Measurements from ENCODE around the gene PPP2R2C.

The PPP2R2C gene

DNA sequence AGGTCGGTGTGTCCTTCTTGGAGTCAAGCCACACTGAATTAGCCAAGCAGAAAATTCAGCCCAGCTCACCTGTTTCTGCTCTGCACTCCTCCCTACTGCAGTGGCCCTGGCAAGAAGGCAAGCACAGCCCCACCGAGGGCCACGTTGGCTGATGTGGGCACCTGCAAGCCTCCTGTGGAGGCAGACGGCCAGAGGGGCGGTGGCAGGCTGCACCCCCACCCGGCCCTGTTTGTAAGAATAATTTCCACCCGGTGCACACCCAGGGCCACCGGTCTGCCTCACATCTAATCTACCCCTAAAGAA lies 18.8 kb downstream of the PPP2R2C start:
- TF ChIP-seq, protein P1, sequence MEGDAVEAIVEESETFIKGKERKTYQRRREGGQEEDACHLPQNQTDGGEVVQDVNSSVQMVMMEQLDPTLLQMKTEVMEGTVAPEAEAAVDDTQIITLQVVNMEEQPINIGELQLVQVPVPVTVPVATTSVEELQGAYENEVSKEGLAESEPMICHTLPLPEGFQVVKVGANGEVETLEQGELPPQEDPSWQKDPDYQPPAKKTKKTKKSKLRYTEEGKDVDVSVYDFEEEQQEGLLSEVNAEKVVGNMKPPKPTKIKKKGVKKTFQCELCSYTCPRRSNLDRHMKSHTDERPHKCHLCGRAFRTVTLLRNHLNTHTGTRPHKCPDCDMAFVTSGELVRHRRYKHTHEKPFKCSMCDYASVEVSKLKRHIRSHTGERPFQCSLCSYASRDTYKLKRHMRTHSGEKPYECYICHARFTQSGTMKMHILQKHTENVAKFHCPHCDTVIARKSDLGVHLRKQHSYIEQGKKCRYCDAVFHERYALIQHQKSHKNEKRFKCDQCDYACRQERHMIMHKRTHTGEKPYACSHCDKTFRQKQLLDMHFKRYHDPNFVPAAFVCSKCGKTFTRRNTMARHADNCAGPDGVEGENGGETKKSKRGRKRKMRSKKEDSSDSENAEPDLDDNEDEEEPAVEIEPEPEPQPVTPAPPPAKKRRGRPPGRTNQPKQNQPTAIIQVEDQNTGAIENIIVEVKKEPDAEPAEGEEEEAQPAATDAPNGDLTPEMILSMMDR (IDR thresholded peaks at IDR 0.05; ENCODE audit: low read depth, low read length), result no peak
- TF ChIP-seq, protein P2, sequence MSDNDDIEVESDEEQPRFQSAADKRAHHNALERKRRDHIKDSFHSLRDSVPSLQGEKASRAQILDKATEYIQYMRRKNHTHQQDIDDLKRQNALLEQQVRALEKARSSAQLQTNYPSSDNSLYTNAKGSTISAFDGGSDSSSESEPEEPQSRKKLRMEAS (IDR thresholded peaks at IDR 0.05; ENCODE audit: low read depth, low read length), result no peak
- TF ChIP-seq MYC (IDR thresholded peaks at IDR 0.05; ENCODE audit: low read depth, low read length) (no peak), POLR2A (IDR thresholded peaks at IDR 0.05; ENCODE audit: extremely low read depth, insufficient read length) (no peak)
- no peak overlapping the region for H3K4me3 ChIP-seq (ENCODE audit: low read depth, low read length)
- no peak for DNase-seq (ENCODE audit: low read depth)

DNA sequence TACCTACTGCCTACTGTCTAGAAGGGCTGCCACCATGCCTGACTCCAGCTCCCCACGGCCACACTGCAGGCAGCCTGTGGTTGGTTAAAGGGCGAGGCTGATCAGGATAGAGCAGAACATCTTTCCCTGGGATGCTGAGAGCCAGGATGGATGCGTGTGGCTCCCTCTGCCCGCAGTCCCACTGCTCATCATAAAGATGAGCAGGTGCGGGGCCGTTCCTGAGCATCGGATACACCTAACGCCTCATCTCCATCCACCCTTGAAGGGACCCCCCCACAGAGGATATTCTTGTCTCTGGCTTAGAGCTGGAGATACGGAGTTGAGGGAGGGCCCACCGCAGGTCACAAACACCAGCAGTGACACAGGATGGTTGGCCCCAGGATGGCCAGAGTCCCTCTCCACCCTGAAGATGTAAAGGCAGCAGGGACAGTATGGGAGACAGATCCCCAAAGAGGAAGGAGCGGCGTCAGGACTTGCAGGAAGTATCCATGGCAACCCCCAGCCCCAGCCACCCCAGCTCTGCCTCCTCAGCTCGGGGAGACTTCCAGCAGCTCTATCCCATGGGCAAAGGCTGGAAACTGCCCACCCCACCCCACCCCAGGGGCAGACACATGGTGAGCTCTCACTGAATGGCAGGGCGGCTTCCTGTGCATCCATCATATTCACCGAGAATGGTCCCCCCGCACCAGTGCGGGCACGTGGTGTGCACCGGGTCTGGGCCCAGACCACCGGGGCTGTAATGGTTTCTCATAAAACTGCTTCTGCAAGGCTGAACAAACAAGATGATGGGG lies 19.3 kb downstream of the PPP2R2C start:
- TF ChIP-seq MYC (IDR thresholded peaks at IDR 0.05; ENCODE audit: low read depth, low read length) (no peak), POLR2A (IDR thresholded peaks at IDR 0.05; ENCODE audit: extremely low read depth, insufficient read length) (no peak)
- TF ChIP-seq, protein P2 (IDR thresholded peaks at IDR 0.05; ENCODE audit: low read depth, low read length), result no peak
- TF ChIP-seq, protein P1 (IDR thresholded peaks at IDR 0.05; ENCODE audit: low read depth, low read length), result no peak
- no peak for DNase-seq (ENCODE audit: low read depth)
- H3K4me3 ChIP-seq (ENCODE audit: low read depth, low read length), result no peak overlapping the region

DNA sequence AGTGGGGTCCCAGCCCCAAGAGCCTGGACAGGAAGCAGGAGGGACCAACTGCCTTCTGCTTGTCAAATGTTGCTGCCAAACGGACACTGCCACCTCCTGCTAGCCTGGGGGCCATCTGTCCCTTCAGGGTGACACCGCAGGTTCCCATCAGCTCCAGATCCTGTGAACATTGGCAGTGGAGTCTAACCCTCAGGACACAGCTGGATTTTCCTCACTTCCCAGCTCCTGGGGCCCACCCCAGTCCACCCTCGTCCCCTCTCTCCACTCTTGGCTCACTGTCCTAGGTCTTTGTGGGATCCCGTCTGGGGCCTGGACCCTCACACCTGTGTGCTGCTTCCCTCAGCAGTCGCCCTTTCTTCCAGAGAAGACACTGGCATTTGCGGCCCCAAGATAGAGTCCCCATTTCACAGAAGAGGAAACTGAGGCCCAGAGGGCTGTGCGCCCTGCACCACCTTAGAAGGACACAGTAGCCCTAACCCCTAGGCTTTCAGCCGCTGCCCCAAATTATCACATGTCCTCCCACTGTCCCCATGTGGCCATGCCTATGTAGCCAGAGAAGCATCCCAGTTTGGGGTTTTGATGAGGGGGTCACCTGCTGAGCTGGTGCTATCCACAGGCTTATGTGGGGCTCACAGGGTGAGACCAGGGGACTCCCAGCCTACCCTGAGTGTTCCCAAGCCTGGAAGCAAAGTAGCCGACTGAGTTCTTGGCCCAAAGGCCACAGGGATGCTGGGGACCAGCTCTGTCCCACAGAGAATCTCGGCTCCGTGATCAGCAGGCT lies 20.1 kb downstream of the PPP2R2C start:
- no peak for DNase-seq (ENCODE audit: low read depth)
- no peak for TF ChIP-seq POLR2A (IDR thresholded peaks at IDR 0.05; ENCODE audit: extremely low read depth, insufficient read length)
- TF ChIP-seq, protein P1 (IDR thresholded peaks at IDR 0.05; ENCODE audit: low read depth, low read length), result no peak
- H3K4me3 ChIP-seq (ENCODE audit: low read depth, low read length), result no peak overlapping the region

DNA sequence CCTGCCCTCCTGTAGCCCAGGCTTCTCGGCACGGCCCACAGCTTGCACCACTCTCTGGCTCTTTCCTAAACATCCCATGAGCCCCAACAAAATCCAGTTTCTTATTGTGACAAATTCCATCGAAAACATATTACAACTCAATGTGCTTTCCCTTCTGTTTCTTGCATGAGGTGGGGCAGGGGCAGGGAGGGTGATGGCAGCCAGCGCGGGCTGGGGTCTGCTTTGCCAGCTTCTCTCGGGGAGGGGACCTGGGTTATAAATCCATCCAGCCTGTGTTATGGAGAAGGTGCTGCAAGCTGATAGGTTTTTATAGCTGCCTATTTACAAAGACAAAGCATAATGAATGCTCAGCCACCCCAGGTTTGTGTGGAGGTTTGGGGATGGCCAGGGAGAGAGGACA lies 21.1 kb downstream of the PPP2R2C start:
- TF ChIP-seq, protein P2 (IDR thresholded peaks at IDR 0.05; ENCODE audit: low read depth, low read length), result no peak
- TF ChIP-seq MYC (IDR thresholded peaks at IDR 0.05; ENCODE audit: low read depth, low read length), result no peak
- no peak for TF ChIP-seq POLR2A (IDR thresholded peaks at IDR 0.05; ENCODE audit: extremely low read depth, insufficient read length)
- TF ChIP-seq, protein P1 (IDR thresholded peaks at IDR 0.05; ENCODE audit: low read depth, low read length), result no peak
- H3K4me3 ChIP-seq (ENCODE audit: low read depth, low read length), result no peak overlapping the region
- no peak for DNase-seq (ENCODE audit: low read depth)

DNA sequence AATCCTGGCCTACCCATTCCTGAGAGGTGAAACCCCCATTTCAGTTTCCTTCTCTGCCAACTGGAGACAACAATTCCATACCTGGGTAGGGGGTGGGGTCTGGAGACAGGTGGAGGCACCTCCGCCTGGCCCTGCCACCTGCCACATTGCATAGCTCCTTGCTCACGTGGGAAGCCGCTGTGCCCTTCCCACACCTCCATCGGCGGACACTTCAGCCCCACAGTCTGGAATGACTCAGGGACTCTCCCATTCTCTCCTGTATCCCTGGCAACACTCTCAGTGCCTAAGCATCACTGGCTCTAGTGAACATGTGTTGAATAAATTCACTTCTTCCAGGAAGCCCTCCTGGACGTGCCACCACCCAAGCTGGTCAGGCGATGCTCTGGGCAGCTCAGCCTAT lies 21.7 kb downstream of the PPP2R2C start:
- no peak for DNase-seq (ENCODE audit: low read depth)

More for the DNA sequence above, 21.7 kb downstream of the PPP2R2C start:
- no peak overlapping the region for H3K4me3 ChIP-seq (ENCODE audit: low read depth, low read length)
- TF ChIP-seq MYC (IDR thresholded peaks at IDR 0.05; ENCODE audit: low read depth, low read length) (no peak), POLR2A (IDR thresholded peaks at IDR 0.05; ENCODE audit: extremely low read depth, insufficient read length) (no peak)
- TF ChIP-seq, protein P2 (IDR thresholded peaks at IDR 0.05; ENCODE audit: low read depth, low read length), result no peak
- TF ChIP-seq, protein P1 (IDR thresholded peaks at IDR 0.05; ENCODE audit: low read depth, low read length), result no peak

Measured in NB4 (cell line).